ENCODE data around the gene OPRD1.
A peak's percentile ranks its signal among the peaks of the same experiment; 100 is the strongest.
"Not testable (repeated sequence)": the region's sequence is repeated elsewhere in the genome, so short reads cannot be mapped to it uniquely, and the experiment has no call there.

Gene OPRD1

DNA sequence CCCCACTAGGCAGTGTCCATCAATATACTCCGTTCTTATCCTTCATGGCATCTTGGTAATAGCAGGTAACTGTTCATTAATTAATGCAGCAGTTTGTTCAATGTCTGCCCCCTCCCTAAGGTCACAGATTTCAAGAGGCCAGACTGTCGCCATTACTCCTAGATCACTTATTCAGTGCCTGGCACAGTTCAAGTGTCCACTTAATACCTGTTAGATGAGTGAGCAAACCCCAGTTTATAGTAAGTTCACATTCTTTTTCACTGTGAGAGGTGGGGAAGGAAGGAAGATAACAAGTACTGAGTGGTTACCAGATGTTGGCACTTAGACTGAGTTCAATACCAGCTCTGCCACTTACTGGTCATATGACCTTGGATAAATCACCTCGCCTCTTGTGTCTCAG lies 36.4 kb downstream of the OPRD1 start:
- DNase-seq, result no peak

DNA sequence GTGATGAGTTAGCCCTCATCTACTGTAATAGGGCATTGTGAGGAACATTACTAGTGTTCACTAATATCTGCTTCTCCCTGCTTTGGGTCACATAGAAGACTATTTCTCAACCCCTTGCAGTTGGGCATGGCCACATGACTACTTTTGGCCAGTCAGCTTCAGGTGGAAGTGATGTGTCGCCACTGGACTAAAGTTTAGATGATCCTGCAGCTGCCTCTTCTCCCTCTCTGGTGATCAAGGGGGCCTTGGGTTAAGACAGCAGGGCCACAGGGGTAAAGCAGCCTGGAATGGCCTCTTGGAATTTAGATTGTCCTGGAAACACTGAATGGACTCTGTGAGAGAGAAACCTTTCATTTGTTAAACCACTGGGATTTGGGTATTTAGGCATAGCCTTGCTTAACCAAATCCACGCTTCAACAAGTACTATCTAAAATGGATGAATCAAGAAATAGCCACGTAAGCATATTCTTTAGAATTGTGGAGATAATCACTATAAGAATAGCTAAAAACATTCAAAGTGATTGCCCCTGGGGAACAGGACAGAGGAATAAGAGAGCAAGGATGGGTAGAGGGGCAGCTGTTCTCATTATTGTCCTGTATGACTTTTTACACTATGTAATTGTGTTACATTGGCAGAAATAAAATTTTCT lies 41.2 kb downstream of the OPRD1 start:
- no peak for DNase-seq

DNA sequence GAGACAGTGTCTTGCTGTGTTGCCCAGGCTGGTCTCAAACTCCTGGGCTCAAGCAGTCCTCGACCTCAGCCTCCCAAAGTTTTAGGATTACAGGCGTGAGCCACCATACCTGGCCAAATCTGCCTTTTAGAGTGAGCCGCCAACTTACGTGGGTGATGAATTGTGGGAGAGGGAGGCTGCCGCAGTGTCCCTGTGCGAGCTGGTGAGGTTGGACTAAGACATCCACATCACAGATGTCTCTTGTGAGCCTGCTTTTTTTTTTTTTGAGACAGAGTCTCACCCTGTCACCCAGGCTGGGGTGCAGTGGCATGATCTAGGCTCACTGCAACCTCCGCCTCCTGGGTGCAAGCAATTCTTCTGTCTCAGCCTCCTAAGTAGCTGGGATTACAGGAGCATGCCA lies 42.4 kb downstream of the OPRD1 start:
- not testable (repeated sequence) for DNase-seq

DNA sequence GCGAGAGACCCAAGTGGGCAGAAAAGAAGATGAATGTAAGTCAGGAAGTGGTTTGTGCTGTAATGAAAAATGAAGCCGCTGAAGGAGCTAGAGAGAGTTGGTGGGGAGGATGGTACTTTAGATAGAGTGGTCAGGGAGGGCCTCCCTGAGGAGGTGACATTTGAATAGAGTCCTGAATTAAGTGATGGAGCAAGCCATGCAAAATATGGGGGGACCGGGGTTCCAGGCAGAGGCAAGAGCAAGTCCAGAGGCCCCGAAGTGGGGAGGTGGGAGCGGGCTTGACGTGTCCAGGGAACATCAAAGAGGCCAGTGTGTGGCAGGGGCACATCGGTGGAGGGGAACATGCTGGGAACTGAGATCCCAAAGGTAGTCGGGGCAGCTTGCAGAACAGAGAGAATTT lies 43.1 kb downstream of the OPRD1 start:
- no peak for DNase-seq

DNA sequence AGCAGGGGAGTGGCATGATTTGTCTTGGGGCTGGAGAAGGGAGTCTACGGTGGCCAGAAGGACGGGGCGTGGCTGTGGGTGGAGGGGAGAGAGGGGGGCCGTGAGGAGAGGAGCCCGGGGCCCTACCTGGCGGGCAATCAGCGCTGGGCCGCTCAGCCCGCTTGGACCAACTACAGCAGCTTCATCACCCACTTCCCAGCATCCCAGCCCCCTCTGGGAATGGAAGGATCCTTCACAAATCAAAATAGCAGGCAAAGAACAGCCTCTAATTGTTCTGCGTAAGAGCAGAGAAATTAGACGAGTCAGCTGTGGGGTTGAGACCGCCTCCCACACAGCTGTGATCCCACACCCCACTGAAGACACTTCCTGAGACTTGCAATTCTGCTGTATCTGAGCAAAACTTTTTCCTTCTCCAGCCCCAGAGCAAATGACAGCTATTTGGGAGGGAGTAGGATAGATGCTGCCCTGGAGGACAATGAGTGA lies 43.5 kb downstream of the OPRD1 start:
- no peak for DNase-seq

DNA sequence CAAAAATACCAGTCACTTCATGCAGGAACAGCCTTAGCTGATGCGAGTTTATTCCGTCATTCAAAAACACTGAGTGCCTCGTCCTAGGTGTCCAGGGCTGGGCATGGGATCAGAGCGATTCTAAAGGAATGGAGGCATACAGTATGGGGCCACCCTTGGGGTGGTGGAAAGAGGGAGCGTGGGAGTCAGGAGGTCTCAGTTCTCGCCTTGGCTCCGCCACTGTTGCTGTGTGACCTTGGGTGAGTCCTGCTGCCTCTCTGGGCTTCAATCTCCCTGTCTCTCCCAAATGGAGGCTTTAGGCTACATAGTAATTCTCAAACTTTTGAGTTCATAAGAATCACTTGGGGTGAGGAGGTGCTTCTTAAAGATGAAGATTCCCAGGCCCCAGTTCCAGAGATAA lies 44.0 kb downstream of the OPRD1 start:
- no peak for DNase-seq

DNA sequence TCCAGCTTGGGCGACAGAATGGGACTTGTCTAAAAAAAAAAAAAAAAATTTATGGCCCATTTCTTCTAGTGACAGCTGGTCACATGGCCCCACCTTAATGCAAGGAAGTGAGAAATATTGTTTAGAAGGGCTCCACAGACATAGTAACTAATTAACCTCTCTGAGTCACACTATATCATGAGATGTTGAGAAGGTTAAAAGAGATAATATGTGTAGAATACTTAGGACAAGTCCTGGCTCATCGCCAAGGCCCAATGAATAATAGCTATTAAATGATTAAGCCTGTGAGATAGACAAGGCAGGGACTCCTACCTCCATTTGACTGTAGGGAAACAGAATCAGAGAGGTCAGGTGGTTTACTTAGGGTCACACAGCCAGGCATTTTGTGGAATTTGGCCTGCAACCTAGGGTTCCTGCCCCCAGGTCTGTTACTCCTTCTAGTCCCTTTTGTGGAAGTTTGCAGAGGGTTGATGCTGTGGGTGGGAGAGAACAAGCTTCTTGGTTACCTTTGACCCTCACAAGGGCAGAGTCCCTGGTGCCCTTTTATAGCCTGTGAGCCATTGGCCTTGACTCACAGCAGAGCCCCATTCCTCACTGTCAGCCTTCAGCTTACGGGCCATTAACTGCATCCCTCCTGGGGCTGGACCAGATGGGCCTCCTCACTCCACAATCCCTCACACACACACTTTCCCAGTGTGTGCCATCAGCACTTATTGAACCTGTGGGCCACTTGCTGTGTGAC lies 48.5 kb downstream of the OPRD1 start:
- DNase-seq, result no peak

DNA sequence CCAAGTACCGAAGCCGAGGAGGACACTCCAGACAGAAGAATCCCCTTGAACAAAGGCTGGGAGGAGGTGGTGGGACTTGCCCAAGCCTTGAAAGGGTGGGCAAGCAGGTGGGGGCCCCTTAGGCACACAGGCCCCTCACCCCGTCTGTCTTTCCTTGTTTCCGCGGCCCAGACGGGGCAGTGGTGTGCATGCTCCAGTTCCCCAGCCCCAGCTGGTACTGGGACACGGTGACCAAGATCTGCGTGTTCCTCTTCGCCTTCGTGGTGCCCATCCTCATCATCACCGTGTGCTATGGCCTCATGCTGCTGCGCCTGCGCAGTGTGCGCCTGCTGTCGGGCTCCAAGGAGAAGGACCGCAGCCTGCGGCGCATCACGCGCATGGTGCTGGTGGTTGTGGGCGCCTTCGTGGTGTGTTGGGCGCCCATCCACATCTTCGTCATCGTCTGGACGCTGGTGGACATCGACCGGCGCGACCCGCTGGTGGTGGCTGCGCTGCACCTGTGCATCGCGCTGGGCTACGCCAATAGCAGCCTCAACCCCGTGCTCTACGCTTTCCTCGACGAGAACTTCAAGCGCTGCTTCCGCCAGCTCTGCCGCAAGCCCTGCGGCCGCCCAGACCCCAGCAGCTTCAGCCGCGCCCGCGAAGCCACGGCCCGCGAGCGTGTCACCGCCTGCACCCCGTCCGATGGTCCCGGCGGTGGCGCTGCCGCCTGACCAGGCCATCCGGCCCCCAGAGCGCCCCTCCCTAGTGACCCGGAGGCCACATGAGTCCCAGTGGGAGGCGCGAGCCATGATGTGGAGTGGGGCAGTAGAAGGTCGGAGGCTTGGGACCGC lies 50.8 kb downstream of the OPRD1 start:
- no peak for DNase-seq

DNA sequence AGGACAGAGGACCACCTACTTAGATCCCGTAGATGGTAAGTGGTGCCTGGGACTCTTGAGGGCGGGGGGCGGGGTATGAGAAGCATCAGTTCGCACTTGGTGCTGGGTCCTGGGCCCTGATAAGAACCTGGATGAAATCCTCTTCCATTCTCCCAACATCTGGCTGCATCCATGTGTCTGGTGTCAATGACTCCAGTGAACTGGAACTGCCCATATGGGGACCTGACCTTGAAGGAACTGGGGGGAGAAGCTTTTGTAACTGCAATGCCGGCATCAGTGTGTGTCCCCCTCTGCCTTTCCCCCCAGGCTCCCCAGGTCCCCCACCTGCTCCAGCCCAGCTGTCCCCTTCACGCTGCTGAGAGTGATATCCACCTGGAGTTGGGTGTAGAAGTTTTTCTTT lies 52.7 kb downstream of the OPRD1 start:
- DNase-seq, result no peak

DNA sequence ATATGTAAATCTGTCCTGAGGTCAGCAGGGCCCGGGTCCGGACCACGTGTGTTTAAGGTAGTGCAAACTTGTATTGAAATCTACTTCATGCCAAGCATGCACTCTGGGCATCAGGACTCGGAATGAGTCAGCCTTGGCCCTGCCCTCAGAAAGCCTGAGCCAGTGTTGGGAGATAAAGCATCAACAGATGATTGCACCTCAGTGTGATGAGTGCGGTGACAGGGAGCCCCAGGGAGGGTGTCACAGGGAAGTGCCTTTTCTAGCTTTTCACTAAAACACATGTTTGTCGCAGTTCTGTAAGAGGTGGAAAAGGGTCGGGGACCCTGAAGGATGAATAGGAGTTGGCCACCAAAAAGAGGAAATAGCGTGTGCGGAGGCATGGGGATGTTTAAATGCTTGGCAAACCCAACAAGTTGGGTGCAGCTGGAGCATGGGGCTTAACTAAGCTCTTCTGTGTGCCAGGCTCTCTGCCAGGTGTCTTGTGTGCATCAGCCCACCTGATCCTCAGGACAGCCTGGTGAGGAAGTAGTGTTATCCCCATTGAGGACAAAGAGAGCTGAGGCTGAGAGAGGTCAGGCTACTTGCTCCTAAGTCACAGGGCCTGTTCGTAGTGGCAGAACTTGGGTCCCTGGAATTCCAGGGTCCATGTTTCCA lies 54.2 kb downstream of the OPRD1 start:
- no peak for DNase-seq

DNA sequence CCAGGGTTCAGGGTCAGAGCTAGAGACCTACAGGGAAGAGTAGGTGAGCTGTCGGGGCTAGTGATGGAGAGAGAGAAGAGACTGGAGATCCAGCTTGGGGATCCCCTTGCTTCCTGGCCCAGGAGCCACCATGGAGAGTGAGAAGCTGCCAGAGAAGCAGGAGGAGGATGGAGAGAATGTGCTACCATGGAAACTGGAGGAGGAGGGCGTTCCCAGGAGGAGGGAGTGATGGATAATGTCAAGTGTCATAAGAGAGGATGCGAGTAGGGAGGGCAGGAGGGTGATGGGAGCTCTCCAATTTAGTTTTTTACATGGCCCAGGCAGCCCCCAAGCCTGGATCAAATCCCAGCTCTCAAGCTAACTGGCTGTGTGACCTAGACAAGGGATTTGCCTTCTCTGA lies 55.9 kb downstream of the OPRD1 start:
- DNase-seq, result no peak

DNA sequence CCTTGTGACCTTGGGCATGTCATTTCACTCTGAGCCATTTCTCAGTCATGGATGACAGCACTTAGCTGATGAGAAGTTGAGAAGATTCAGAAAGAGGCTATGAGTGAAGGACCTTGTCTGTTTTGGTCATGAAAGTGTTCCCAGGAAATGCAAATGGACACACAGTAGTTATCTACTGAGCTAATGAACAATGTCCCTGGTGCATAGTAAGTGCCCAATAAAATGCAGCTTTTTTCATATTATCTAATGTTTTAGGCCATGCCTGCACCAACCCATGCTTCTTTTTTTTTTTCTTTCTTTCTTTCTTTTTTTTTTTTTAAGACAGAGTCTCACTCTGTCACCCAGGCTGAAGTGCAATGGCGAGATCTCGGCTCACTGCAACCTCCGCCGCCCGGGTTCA lies 58.0 kb downstream of the OPRD1 start:
- no peak for DNase-seq

DNA sequence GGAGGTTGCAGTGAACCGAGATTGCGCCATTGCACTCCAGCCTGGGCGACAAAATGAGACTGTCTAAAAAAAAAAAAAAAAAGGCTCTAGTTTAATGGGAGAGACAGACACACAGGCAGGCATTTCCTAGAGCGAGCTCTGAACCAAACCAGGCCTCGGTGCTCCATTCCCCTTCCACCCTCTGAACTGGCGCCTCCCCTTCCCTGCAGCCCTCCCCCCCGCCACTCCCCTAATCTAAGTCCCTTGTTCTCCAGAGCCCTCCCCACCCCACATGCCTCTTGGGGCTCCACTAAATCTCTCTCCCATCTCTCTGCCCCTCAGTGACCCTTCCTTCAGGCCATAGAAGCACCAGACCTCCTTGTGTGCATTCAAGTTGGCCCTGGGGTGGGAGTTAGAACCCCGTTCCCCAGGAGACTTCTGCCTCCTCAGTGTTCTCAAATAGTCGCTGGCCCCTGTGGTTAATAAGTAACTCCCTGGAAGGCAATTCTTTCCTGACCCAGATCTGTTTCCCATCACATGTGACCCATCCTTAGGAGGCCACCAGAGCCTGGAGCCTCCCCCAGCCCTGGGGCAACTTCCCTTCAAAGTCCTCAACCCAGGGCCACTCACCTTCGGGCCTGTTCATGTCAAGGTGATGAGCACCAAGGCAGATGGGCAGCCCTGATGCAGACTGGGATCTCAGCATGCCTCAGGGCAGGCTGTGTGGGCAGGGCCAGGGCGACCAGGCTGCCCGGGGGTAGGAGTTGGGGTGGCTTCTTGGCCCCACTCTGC lies 59.8 kb downstream of the OPRD1 start:
- no peak for DNase-seq

DNA sequence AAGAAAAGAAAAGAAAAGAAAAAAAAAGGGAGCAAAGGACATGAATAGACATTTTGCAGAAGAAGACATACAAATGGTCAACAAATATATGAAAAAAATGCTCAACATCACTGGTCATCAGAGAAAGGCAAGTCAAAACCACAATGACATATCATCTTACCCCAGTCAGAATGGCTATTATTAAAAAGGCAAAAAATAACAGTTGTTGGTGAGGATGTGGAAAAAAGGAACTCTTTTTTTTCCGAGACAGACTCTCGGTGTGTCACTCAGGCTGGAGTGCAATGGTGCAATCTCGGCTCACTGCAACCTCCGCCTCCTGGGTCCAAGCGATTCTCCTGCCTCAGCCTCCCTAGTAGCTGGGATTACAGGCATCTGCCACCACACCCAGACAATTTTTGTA lies 63.2 kb downstream of the OPRD1 start:
- not testable (repeated sequence) for DNase-seq

DNA sequence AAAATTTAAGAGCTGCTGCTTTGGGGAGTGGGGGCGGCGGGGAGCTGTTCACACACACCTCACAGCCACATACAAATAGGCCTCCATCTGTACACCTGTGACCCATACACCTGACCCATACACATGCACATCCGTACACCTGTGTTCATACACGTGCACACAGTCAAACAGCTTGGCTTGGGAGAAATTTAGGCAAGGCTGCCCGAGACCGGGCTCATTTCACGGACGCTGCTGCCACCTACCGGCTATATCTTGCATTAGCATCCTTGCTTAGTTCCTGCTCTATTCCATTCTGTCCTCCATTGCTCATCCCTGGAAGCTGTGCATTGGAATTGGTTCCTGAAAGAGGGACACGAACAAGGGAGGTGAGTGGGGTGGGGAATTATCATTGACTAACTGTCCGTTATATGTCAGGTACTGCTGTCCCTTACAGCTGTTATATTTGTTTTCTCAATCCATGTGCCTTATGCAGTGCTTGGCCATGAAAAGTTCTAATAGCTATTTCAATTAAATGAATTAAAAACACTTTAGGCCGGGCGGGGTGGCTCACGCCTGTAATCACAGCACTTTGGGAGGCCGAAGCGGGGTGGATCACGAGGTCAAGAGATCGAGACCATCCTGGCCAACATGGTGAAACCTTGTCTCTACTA lies 65.3 kb downstream of the OPRD1 start:
- DNase-seq, result peak; percentile 73 to 77

DNA sequence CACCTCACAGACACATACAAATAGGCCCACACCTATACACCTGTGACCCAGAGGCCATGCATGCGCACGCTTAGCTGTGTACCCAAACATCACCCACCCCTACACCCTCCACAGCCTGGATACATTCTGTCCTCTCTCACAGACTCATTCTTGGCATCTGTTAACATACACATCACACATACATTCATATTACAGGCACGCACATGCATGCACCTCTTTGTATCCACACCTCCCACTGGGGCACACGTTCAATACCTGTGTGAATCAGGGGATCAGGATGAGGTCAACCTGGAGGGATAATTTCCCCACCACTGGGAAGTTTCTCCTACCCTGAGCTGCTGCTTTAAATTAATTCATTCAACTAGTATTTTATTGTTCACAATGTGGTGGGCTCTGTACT lies 66.8 kb downstream of the OPRD1 start:
- no peak for DNase-seq

DNA sequence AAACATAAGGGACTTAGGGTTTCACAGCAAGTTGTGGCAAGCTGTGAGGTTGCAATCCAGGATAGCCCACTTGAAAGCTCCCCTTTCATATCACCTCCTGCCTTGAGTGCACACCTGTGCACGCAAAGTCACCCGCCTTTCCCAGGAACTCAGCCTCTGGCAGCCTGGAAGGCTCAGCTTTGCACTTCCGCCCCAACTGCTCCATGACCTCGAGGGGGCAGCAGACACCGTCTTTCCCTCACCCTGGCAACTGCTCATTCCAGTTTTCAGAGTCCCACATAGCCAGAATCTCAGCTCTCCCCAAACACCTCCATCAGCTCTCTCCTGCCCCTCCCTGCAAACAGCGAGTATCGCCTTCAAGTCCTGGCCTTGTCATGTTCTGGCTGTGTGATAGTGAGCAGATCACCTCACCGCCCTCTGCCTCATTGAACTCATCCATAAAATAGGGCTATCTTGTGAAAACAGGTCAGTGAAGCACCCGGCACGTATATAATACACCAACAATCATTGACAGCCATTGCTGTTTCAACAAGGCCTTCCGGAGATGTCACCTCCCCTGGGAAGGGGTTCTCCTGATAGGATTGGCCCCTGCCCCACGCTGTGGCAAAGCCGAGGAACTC lies 70.1 kb downstream of the OPRD1 start:
- peak; percentile 76 to 81 for DNase-seq

DNA sequence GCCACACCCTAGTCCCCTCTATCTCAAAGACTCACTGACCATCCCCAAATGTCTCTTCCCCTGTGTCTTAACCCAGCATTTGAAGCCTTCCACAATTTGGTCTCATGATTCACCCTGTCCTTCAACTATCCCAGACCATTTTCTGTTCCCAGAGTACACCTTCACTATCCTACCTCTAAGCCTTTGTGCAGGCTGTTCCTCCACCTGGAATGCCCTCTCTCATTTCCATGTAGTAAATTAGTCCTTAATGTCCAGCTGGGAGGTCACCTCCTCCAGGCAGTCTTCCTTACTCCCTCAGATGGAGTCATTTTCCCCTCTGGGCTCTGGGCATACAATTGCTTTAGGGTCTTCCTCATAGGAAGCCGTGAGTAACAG lies 71.3 kb downstream of the OPRD1 start:
- DNase-seq, result no peak

DNA sequence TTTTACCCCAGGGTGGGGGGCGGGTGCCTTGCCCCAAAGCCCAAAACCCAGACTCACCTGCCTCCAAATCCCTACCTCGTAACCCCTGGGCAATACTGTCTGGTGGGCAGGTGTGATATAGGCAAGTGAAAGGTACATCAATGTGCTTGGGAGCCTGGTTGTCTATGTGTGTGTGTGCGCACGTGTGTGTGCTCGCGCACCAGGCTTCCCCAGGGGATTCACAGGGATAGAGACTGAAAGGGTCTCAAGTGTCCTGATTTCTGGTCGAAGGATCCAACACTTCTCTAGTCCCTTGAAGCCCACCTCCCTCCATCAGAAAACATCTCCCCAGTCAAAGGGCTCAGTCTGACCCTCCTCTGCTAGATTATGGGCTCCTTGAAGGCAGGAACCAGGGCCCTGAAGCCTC lies 73.5 kb downstream of the OPRD1 start:
- DNase-seq, result no peak

DNA sequence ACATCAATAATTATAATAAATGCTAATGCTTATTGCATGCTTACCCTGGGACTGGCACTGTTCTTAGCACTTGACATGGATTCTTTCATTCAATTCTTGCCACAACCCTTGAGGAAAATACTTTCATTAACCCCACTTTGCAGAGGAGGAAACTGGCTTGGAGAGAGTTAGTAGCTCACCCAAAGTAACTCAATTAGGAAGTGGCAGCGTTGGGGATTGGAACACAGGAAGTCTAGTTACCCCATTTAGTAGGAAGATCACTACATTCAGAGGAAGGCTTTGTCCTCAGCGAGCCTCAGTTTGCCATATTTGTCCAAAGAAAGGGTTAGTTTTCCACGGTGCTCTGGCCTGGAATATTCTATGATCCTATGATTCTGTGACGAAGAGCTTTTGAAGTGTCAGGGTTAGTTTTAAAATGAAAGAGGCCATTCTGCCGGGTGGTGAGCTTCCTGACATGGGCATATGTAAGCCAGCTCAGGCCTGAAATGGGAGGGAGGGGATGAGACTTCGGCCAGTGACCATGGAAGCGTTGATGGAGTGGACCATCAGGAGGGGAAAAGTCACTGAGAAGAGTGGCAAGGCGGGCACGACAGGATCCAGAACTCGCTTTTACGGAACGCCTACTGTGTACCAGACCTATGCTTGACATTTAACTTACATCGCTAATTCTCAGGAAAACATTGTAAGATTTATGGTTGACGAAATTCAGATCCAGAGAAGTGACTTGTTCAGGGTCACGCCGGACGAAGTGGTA lies 74.2 kb downstream of the OPRD1 start:
- DNase-seq, result no peak
